Lower leg skin (tissue), 3 donors: ENCODE data around the gene RASSF10.

Source experiments
- CTCF ChIP-seq, 3 donors: fragments of 450-650 bp; IDR thresholded peaks; one replicate each; pipeline ENCODE4 v1.5.1; 2016; ENCODE audit warnings: antibody characterized with exemption in 3 of 3, mild to moderate bottlenecking in 3 of 3, moderate library complexity in 2 of 3
- POLR2A ChIP-seq, 2 donors: fragments of 450-650 bp; IDR thresholded peaks; one replicate each; pipeline ENCODE4 v1.6.1; 2016 to 2017; ENCODE audit warnings: antibody characterized with exemption in 2 of 2, mild to moderate bottlenecking in 1 of 2, moderate library complexity in 1 of 2

GRCh38 chr11:13000116-13000515 is 9.0 kb upstream of the RASSF10 start:
- TF ChIP-seq CTCF (IDR thresholded peaks at IDR 0.05) (no peak), POLR2A (IDR thresholded peaks at IDR 0.05) (no peak)
